IPS-18c (cell line): Measurements from ENCODE around the gene NOL9.
"Not testable (repeated sequence)": the region's sequence is repeated elsewhere in the genome, so short reads cannot be mapped to it uniquely, and the experiment has no call there.

Experiments used
- H3K4me3 ChIP-seq: 2 replicates; pipeline ENCODE4 v1.7.0; 2013; ENCODE audit warnings: low read depth, mild to moderate bottlenecking, low read length, moderate library complexity; ENCODE audit not compliant: insufficient read depth
- H3K9me3 ChIP-seq: one replicate; pipeline ENCODE4 v1.6.1; 2013; ENCODE audit warnings: mild to moderate bottlenecking, low read length, moderate library complexity; ENCODE audit not compliant: control insufficient read depth, insufficient read depth

NOL9 gene

DNA sequence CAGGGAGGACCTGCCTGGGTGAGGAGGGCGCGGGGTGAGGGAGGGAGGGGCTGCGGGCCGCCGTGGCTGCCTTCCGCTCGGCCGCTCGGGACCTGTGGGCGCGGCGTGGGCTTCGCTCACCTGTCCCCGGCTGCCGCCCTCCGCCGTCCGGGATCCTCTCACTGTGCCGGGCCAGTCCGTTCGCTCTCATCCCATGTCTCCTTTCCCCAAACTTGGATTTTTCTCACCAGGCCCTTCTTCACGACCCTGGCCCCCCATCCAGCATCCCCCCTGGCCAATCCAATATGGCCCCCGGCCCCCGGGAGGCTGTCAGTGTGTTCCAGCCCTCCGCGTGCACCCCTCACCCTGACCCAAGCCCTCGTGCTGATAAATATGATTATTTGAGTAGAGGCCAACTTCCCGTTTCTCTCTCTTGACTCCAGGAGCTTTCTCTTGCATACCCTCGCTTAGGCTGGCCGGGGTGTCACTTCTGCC, 25.8 kb upstream of the NOL9 start:
- Histone ChIP-seq H3K9me3 (no peaks in the 10 kb centered on the region), H3K4me3 (peak overlapping the region; percentile 87)

DNA sequence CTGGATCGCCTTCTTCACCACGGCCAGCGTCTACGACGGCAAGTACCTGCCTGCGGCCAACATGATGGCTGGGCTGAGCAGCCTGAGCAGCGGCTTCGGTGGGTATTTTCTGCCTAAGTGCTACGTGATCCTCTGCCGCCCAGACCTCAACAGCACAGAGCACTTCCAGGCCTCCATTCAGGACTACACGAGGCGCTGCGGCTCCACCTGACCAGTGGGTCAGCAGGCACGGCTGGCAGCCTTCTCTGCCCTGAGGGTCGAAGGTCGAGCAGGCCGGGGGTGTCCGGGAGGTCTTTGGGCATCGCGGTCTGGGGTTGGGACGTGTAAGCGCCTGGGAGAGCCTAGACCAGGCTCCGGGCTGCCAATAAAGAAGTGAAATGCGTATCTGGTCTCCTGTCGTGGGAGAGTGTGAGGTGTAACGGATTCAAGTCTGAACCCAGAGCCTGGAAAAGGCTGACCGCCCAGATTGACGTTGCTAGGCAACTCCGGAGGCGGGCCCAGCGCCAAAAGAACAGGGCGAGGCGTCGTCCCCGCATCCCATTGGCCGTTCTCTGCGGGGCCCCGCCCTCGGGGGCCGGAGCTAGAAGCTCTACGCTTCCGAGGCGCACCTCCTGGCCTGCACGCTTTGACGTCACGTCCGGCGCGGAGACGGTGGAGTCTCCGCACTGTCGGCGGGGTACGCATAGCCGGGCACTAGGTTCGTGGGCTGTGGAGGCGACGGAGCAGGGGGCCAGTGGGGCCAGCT, 25.2 kb upstream of the NOL9 start, which contains the start of gene ZBTB48:
Gene ZBTB48, plus strand, starts transcription at position 621 of the 745 bp plus-strand sequence. CDS start 616 bp downstream, outside the sequence.
- peak within 1 kb of the TSS; percentile 87 for H3K4me3 ChIP-seq
- no peaks in the 10 kb centered on the region for H3K9me3 ChIP-seq

DNA sequence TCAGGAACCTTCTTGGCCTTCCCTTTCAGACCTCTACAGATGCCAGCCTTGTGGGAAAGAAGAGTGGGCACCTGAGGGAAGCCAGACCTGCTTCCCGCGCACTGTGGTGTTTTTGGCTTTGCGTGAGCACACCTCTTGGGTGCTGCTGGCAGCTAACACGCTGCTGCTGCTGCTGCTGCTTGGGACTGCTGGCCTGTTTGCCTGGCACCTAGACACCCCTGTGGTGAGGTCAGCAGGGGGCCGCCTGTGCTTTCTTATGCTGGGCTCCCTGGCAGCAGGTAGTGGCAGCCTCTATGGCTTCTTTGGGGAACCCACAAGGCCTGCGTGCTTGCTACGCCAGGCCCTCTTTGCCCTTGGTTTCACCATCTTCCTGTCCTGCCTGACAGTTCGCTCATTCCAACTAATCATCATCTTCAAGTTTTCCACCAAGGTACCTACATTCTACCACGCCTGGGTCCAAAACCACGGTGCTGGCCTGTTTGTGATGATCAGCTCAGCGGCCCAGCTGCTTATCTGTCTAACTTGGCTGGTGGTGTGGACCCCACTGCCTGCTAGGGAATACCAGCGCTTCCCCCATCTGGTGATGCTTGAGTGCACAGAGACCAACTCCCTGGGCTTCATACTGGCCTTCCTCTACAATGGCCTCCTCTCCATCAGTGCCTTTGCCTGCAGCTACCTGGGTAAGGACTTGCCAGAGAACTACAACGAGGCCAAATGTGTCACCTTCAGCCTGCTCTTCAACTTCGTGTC, 24.5 kb upstream of the NOL9 start:
- Histone ChIP-seq H3K9me3 (no peaks in the 10 kb centered on the region), H3K4me3 (peak overlapping the region; percentile 87; the same call in 1 of the 2 replicates)

DNA sequence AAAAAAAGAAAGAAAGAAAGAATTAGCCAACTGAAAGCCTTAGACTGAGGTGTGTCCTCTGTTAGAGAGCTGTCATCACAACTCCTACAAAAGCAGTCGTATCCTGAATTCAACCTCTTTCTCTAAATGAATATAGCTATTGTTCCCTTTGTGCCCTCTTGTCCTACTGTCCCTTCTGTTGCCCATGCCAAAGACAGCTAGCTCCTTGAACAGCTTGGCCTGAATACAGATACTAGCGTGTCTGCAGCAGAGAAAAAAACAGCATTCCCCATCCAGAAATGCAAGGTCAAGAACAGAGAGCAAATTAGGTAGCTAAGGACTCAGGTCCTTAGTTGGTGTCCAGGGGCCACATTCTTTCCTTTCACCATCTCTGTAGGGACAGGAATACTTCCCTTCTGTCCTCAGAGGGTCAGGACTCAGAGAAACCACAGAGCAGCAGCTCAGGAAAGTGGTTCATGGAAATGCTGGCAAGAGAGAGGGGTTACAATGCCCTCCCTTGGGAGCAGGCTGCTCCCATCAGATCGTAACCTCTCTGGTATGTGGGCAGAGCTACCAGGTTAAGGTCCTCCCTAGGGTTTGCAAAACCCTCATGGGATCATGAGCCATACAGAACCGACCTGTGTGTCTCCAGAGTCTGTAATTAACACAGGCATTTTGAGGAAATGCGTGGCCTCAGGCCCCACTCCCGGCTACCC, 23.7 kb upstream of the NOL9 start:
- Histone ChIP-seq H3K9me3 (no peaks in the 10 kb centered on the region), H3K4me3 (no peak overlapping the region)

DNA sequence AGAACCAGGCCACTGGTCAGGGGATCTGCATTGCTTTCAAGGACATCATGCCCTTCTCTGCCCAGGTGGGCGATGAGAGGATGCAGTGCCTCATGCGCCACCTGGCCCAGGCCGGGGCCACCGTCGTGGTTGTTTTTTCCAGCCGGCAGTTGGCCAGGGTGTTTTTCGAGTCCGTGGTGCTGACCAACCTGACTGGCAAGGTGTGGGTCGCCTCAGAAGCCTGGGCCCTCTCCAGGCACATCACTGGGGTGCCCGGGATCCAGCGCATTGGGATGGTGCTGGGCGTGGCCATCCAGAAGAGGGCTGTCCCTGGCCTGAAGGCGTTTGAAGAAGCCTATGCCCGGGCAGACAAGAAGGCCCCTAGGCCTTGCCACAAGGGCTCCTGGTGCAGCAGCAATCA, 20.5 kb upstream of the NOL9 start:
- Histone ChIP-seq H3K4me3 (no peak overlapping the region), H3K9me3 (no peaks in the 10 kb centered on the region)

DNA sequence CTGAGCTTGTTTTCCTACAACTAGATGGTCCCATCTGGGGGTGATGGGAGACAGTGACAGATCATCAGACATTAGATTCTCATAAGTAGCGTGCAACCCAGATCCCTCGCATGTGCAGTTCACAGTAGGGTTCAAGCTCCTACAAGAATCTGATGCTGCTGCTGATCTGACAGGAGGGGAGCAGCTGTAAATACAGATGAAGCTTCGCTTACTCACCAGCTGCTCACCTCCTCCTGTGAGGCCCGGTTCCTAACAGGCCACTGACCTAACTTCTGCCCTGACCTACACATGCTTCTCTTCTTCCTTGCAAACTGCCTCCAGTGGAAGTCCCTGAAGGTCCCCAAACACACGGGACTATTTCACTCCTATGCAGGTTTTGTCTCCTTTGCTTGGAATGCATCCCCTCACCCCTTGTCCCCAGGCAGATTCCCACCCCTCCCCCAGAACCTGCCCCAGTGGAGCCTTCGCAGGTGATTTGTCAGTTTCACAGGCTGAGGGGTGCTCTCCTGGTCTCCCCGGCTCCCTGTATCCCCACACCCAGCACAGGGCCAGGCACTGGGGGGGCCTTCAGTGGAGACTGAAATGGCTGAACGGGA, 19.8 kb upstream of the NOL9 start:
- no peak overlapping the region for H3K4me3 ChIP-seq

DNA sequence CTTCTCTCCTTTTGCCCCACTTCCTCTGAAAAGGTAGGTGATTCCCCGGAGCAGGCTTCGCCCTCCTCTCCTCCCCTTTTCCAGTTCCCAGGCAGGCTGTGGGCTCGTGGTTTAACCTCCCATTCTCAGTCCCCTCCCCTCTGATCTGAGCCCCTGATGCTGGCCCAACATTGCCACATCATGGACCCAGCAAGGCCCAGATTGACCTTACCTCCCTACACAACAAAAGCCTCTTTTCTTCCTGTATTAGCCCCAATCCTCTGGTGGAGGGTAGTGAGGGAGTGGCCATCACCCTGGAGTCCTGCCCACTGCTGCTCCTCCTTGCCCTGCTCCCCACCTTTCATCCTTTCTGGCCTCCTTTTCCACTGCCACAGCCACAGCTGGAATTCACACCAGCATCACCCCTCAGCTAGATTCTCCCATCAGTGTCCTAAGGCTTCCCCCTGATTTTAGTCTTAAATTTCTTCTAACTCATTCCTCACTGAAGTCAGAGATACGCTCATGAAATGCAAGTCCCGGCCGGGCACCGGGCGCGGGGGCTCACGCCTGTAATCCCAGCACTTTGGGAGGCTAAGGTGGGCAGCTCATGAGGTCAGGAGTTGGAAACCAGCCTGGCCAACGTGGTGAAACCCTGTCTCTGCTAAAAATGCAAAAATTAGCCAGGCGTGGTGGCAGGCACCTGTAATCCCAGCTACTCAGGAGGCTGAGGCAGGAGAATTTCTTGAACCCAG, 18.5 kb upstream of the NOL9 start:
- Histone ChIP-seq H3K9me3 (no peaks in the 10 kb centered on the region), H3K4me3 (no peak overlapping the region)

More for the DNA sequence above, 19.8 kb upstream of the NOL9 start:
- H3K9me3 ChIP-seq: no peaks in the 10 kb centered on the region

DNA sequence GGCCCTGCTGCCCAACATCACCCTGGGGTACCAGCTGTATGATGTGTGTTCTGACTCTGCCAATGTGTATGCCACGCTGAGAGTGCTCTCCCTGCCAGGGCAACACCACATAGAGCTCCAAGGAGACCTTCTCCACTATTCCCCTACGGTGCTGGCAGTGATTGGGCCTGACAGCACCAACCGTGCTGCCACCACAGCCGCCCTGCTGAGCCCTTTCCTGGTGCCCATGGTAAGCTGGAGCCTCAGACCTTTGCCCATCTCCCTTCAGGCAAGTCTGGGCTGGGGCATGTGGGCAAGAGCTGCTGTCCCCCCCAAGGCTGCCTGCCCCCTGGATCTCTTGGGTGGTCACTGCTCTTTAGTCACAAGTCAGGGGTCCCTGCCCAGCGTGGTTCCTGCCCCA, 16.7 kb upstream of the NOL9 start:
- H3K9me3 ChIP-seq: peaks cover 2% of the 10 kb centered on the region

DNA sequence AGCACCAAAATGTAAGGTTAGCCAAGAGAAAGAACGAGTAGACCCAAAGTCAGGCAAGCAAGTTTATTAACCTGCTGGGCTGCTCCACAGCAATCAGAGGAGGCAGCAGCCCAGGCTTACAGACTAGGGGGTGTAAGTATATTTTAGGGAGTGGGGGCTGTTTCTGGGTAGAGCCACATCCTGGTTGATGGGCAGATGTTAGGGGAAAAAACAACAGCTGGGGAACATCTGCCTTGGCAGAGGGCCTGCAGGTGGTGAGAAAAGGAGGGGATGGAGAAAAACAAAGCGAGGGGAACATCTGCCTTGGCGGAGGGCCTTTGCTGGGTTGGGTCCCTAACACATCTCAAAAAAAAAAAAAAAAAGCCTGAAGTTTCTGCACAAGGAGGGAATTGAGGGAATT, 15.8 kb upstream of the NOL9 start:
- Histone ChIP-seq H3K9me3 (peaks cover 2% of the 10 kb centered on the region), H3K4me3 (no peak overlapping the region)

More for the DNA sequence above, 16.7 kb upstream of the NOL9 start:
- no peak overlapping the region for H3K4me3 ChIP-seq

DNA sequence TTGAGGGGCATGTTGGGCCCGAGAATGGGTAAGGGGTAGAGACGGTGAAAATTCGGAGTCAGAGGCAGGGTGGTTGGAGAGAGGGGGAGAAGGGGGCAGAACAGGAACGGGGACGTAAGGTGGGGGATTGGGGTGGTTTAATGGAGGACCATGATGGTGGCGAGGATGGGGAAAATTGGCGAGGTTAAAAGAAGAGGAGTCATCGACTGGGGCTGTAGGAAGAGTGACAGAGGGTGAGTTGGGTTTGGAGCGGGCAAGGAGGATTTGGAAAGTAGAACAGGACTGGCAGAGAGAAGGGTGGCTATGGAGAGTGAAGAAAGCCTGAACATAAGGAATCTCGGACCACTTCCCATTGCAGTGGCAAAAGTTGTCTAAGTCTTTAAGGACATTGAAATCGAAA, 14.7 kb upstream of the NOL9 start:
- Histone ChIP-seq H3K4me3 (no peak overlapping the region), H3K9me3 (peaks cover 2% of the 10 kb centered on the region)

DNA sequence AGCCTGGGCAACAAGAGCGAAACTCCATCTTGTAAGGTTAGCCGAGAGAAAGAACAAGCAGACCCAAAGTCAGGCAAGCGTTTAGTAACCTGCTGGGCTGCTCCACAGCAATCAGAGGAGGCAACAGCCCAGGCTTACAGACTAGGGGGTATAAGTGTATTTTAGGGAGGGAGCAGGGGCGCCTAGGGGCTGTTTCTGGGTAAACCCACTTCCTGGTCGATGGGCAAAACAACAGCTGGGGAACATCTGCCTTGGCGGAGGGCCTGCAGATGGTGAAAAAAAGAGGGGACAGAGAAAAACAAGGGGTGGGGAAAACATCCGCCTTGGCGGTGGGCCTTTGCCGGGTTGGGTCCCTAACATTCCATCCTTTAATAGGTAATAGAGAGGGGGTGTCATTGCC, 6.0 kb upstream of the NOL9 start:
- H3K9me3 ChIP-seq: no peaks in the 10 kb centered on the region
- H3K4me3 ChIP-seq: no peak overlapping the region

DNA sequence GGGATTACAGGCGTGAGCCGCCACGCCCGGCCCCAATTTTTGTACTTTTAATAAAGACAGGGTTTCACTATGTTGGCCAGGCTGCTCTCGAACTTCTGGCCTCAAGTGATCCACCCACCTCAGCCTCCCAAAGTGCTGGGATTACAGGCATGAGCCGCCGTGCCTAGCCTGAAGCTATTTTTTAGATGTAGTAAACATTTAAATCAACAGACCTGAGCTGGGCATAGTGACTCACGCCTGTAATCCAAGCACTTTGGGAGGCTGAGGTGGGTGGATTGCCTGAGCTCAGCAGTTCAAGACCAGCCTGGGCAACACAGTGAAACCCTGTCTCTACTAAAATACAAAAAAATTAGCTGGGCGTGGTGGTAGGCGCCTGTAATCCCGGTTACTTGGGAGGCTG, 4.8 kb upstream of the NOL9 start:
- H3K4me3 ChIP-seq, H3K9me3 ChIP-seq: not testable (repeated sequence)

DNA sequence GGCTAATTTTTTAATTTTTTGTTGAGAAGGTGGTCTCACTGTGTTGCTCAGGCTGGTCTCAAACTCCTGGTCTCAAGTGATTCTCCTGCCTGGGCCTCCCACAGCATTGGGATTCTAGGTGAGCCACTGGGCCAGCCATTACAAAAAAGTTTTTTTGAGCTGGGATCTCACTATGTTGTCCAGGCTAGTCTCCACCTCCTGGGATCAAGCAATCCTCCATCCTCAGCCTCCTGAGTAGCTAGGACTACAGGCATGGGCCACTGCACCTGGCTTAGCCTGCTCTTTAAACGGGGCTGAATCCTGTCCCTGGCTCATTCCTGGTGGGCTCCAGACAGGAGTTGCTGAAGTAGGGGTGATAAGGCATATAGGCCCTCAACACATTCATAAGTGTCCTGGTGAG, 3.3 kb upstream of the NOL9 start:
- Histone ChIP-seq H3K4me3 (no peak overlapping the region), H3K9me3 (no peaks in the 10 kb centered on the region)

DNA sequence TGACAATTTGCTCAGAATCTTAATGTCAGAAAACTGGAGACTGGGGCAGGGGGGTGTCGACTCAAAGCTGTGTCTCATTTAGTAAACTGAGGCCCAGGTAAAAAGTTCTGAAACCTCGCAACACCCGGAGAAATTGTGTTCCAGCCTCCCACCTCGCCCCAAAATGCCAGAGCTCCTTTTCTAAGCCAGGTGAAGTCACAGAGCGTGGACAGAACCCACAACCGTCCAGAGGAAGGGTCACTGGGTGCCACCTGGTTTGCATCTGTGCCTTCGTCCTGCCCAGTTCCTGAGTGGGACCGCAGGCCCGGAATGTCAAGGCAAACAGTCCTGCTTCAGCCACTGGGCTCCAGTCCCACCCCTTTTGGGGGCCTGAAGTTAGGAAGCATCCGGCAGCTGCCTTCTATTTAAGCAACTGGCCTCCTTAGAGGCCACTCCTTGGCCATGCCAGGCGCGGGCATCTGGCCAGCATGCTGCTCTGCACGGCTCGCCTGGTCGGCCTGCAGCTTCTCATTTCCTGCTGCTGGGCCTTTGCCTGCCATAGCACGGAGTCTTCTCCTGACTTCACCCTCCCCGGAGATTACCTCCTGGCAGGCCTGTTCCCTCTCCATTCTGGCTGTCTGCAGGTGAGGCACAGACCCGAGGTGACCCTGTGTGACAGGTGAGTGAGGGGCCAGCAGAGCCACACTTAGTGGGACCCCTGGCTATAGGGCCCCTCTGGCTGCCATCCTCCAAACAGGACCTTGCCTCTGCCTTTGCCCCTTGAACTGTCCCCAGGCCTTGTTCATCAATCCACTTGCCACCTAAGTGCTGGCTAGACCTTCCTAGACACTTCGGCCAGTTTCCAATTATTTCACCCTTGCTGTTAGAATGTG, 830 bp upstream of the NOL9 start, which contains the start of gene TAS1R1:
Gene TAS1R1, plus strand, starts transcription at position 401 of the 872 bp plus-strand sequence. Its CDS starts 67 bp downstream, at position 468.
- Histone ChIP-seq H3K9me3 (no peaks in the 10 kb centered on the region), H3K4me3 (peak within 1 kb of the TSS; percentile 95)

DNA sequence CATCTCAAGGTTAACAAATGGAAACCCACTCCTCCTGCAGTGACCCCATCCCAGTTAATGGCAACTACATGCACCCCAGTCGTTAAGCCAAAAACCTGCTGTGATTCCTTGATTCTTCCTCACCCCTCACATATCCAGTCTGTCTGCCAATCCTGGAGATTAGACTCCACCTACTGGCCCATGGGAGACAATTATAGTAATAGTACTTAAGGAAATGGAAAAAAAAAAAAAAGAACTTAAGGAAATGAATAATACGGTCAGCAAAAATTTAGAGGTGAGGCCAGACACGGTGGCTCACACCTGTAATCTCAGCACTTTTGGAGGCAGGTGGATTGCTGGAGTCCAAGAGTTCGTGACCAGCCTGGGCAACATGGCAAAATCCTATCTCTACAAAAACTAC, 7.0 kb downstream of the NOL9 start:
- H3K9me3 ChIP-seq: no peaks in the 10 kb centered on the region
- no peak overlapping the region for H3K4me3 ChIP-seq

DNA sequence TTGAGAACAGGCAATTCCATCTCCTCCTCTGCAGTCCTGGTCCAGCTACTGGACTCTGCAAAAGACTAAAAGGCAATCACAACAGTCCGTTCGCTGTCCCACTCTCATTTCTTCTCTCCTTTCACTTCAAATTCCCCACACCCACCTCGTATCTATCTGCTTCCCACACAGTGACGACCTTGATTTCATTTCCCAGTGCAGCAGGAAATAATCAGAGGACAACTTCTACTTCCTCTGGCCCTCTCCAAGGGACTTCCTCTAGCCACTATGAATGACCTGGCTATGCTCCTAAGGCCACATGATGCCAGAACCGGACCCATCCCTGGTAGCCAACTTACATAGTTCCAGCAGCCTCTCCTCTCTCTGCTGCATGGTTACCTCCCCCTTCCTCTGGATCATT, 8.0 kb downstream of the NOL9 start:
- H3K4me3 ChIP-seq: no peak overlapping the region

More for the DNA sequence above, 8.0 kb downstream of the NOL9 start:
- no peaks in the 10 kb centered on the region for H3K9me3 ChIP-seq
